ENCODE measurements around the gene AFF2. TPM values are rescaled to one million over a fixed set of nuclear protein-coding genes. Genes with fewer than 3 reads are reported as not detected.

Gene AFF2
- total and polyA plus RNA-seq, 7 donors, result 0.01 to 0.32 (median 0.11) TPM; not detected in 1

DNA sequence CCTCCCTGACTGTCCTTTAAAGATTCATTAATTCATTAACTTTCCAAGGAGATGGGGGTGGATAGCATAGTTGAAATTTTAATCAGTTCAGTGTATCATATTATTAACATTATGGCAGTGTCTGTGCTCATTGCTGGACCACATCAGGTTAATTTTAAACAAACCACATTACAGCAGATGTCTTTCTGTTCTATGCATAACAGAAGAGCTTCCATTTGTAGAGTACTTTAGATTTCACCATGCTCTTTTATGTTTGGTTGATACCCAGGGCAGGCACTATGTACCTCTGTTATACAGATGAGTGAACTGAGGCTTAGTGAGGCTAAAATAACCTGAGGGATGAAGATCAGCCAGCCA is 41.1 kb downstream of the AFF2 start:
- intact Hi-C loops (cut with DNase I), result no loop called here
- Histone ChIP-seq H3K9me3 (no peaks in the 10 kb centered on the region), H3K4me1 (no peaks in the 10 kb centered on the region), H3K27ac (no peak overlapping the region), H3K36me3 (ENCODE audit: insufficient read depth in 1 of 2, low read depth in 1 of 2) (no peaks in the 10 kb centered on the region), H3K4me3 (no peak overlapping the region), H3K27me3 (ENCODE audit: insufficient read depth in 3 of 3, low read length in 2 of 3) (no peaks in the 10 kb centered on the region)
- DNase-seq (no peak), ATAC-seq (no peak)
- no peak for TF ChIP-seq CTCF (IDR thresholded peaks at IDR 0.05)

- H3K9me3 ChIP-seq, result no peaks in the 10 kb centered on the region
- H3K36me3 ChIP-seq (ENCODE audit: insufficient read depth in 1 of 2, low read depth in 1 of 2), result no peaks in the 10 kb centered on the region
- no peak overlapping the region for H3K4me3 ChIP-seq
- ATAC-seq (no peak), DNase-seq (no peak)
- 61 to 77% (median 69%) methylated on average over 5 of the region's 5 CpGs for WGBS, 3 donors
- intact Hi-C loops (cut with DNase I), result no loop called here
- H3K27ac ChIP-seq, result no peak overlapping the region
- no peaks in the 10 kb centered on the region for H3K27me3 ChIP-seq (ENCODE audit: insufficient read depth in 3 of 3, low read length in 2 of 3)
- H3K4me1 ChIP-seq, result no peaks in the 10 kb centered on the region
- TF ChIP-seq CTCF (IDR thresholded peaks at IDR 0.05), result no peak
Observed at GRCh38 chrX:148542481-148543255, 42.3 kb downstream of the AFF2 start.

DNA sequence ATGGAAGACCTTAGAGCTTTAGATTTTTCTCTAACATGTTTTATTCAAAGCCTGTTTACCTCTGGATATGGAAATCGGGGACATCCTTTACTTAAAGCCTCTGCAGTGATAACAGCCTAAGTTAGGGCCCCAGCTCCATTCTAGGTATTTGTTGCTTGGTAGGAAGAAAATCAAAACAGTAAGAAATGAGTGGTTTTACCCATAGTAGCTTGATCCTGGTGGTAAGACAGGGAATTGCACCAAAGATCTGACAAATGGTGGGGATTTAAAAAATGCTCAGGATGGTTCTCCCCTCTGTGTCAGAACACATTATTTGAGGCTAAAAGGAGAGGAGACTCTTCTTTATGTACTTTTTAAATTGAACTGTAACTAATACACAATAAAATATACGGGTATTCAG is 52.4 kb downstream of the AFF2 start:
- no peak for TF ChIP-seq CTCF (IDR thresholded peaks at IDR 0.05)
- no peaks in the 10 kb centered on the region for H3K4me1 ChIP-seq
- H3K27me3 ChIP-seq (ENCODE audit: insufficient read depth in 3 of 3, low read length in 2 of 3), result no peaks in the 10 kb centered on the region
- no peak overlapping the region for H3K27ac ChIP-seq
- DNase-seq (no peak), ATAC-seq (no peak)
- no peaks in the 10 kb centered on the region for H3K9me3 ChIP-seq
- no peaks in the 10 kb centered on the region for H3K36me3 ChIP-seq (ENCODE audit: insufficient read depth in 1 of 2, low read depth in 1 of 2)
- no peak overlapping the region for H3K4me3 ChIP-seq
- WGBS, 3 donors, result 69 to 90% (median 87%) methylated on average over 2 of the region's 2 CpGs
- intact Hi-C loops (cut with DNase I), result no loop called here

DNA sequence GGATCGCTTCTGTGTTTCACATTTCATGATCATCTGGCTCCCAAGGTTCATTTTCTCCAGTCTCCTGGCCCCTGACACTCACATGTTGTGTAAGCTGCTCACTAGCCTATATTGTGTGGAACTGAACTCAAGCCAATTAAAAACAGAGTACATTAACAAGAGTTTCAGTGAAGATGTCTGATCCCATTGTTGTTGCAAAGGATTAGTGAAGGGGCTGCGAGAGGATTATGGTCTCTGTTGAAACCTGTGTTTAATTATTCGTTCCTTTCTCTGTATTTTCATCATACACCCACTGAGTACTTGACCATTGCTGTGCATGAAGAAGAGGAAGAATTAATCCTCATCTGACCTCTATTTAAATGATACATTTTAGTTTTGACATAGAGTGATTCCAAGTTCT is 54.7 kb downstream of the AFF2 start:
- no peaks in the 10 kb centered on the region for H3K27me3 ChIP-seq (ENCODE audit: insufficient read depth in 3 of 3, low read length in 2 of 3)
- H3K27ac ChIP-seq, result no peak overlapping the region
- H3K9me3 ChIP-seq, result no peaks in the 10 kb centered on the region
- H3K4me3 ChIP-seq, result no peak overlapping the region
- no peak for DNase-seq
- WGBS, 3 donors, result 67 to 79% (median 78%) methylated on average over 3 of the region's 3 CpGs
- ATAC-seq, result no peak
- no peak for TF ChIP-seq CTCF (IDR thresholded peaks at IDR 0.05)
- intact Hi-C loops (cut with DNase I), result no loop called here
- no peaks in the 10 kb centered on the region for H3K36me3 ChIP-seq (ENCODE audit: insufficient read depth in 1 of 2, low read depth in 1 of 2)
- no peaks in the 10 kb centered on the region for H3K4me1 ChIP-seq

All from psoas muscle (tissue), 8 donors.